HEK293T (cell line): ENCODE data around the gene MRPL55.

Source experiments
- ARNT ChIP-seq: fragments of 450-650 bp; IDR thresholded peaks from 2 replicates; pipeline ENCODE4 v1.6.1; 2017; ENCODE audit warnings: mild to moderate bottlenecking
- BHLHE40 ChIP-seq: fragments of 450-650 bp; IDR thresholded peaks from 2 replicates; pipeline ENCODE4 v1.6.1; 2016; ENCODE audit warnings: mild to moderate bottlenecking, moderate library complexity, borderline replicate concordance
- CTBP1 ChIP-seq: fragments of 450-650 bp; IDR thresholded peaks from 2 replicates; pipeline ENCODE4 v1.6.1; 2016; ENCODE audit warnings: borderline replicate concordance
- ELF4 ChIP-seq: fragments of 450-650 bp; IDR thresholded peaks from 2 replicates; pipeline ENCODE4 v1.6.1; 2017; ENCODE audit warnings: antibody characterized with exemption
- FOXA1 ChIP-seq: fragments of 450-650 bp; IDR thresholded peaks from 2 replicates; pipeline ENCODE4 v1.6.1; 2016; ENCODE audit warnings: mild to moderate bottlenecking
- FOXM1 ChIP-seq: fragments of 450-650 bp; IDR thresholded peaks from 2 replicates; pipeline ENCODE4 v1.6.1; 2017; ENCODE audit warnings: mild to moderate bottlenecking, borderline replicate concordance
- L3MBTL2 ChIP-seq: fragments of 450-650 bp; conservative IDR thresholded peaks from 2 replicates; pipeline ENCODE4 v1.6.1; 2016; ENCODE audit warnings: mild to moderate bottlenecking
- LEF1 ChIP-seq: fragments of 450-650 bp; IDR thresholded peaks from 2 replicates; pipeline ENCODE4 v1.6.1; 2017; ENCODE audit warnings: mild to moderate bottlenecking, borderline replicate concordance
- PKNOX1 ChIP-seq: fragments of 450-650 bp; IDR thresholded peaks from 2 replicates; pipeline ENCODE4 v1.6.1; 2016
- SUZ12 ChIP-seq: fragments of 450-650 bp; IDR thresholded peaks from 2 replicates; pipeline ENCODE4 v1.6.1; 2016; ENCODE audit warnings: mild to moderate bottlenecking
- TARDBP ChIP-seq: fragments of 450-650 bp; IDR thresholded peaks from 2 replicates; pipeline ENCODE4 v1.6.1; 2016
- ZNF384 ChIP-seq: fragments of 450-650 bp; IDR thresholded peaks from 2 replicates; pipeline ENCODE4 v1.6.1; 2016

- TF ChIP-seq L3MBTL2, result no peak
- no peak for TF ChIP-seq FOXM1
- TF ChIP-seq ELF4, result no peak
- TF ChIP-seq FOXA1, result no peak
- no peak for TF ChIP-seq LEF1
- TF ChIP-seq PKNOX1, result no peak
- no peak for TF ChIP-seq SUZ12
- TF ChIP-seq TARDBP, result no peak
- TF ChIP-seq ARNT, result no peak
- TF ChIP-seq BHLHE40, result no peak
- no peak for TF ChIP-seq CTBP1
- no peak for TF ChIP-seq ZNF384
Observed at GRCh38 chr1:228068359-228068758, 40.7 kb downstream of the MRPL55 start.
